ENCODE measurements around the gene PIK3IP1. TPM values are rescaled to one million over a fixed set of nuclear protein-coding genes. Genes with fewer than 3 reads are reported as not detected.

PIK3IP1 gene
- 25.7 and 26.9 TPM in 2 replicates for total RNA-seq

GRCh38 chr22:31292236-31292989 lies at the start of gene PIK3IP1:
Gene PIK3IP1, minus strand, starts transcription at chr22:31292488. Its CDS starts 144 bp downstream, at chr22:31292344.
- intact Hi-C loops (cut with micrococcal nuclease), result loop anchor here (1.0 to 10.0 kb wide), 7 partner anchors 16 to 1004 kb away; partner anchors contain the start of genes CASTOR1, LIMK2, SFI1 and SLC35E4

- intact Hi-C loops (cut with micrococcal nuclease), result loop anchor here (10.0 kb wide), 1 partner anchor 257 kb away; the partner anchor contains the start of gene SMTN
These were observed 49.2 kb upstream of the PIK3IP1 start for GRCh38 chr22:31341386-31342088.

- intact Hi-C loops (cut with micrococcal nuclease), result loop anchor here (10.0 kb wide), 1 partner anchor 256 kb away; the partner anchor contains the start of gene SMTN
These were observed 48.5 kb upstream of the PIK3IP1 start for GRCh38 chr22:31340765-31341247.

GRCh38 chr22:31340360-31340759 lies 48.1 kb upstream of the PIK3IP1 start:
- intact Hi-C loops (cut with micrococcal nuclease), result loop anchor here (10.0 kb wide), 1 partner anchor 256 kb away; the partner anchor contains the start of gene SMTN

- intact Hi-C loops (cut with micrococcal nuclease), result no loop called here
These were observed 47.0 kb upstream of the PIK3IP1 start for GRCh38 chr22:31339148-31339832.

- intact Hi-C loops (cut with micrococcal nuclease), result no loop called here
These were observed 44.9 kb upstream of the PIK3IP1 start for GRCh38 chr22:31337178-31337577.

GRCh38 chr22:31334329-31334728 lies 42.0 kb upstream of the PIK3IP1 start:
- intact Hi-C loops (cut with micrococcal nuclease), result no loop called here

GRCh38 chr22:31333641-31334040 lies 41.4 kb upstream of the PIK3IP1 start:
- intact Hi-C loops (cut with micrococcal nuclease), result no loop called here

GRCh38 chr22:31332886-31333285 lies 40.6 kb upstream of the PIK3IP1 start:
- intact Hi-C loops (cut with micrococcal nuclease), result no loop called here

GRCh38 chr22:31332010-31332409 lies 39.7 kb upstream of the PIK3IP1 start:
- intact Hi-C loops (cut with micrococcal nuclease), result no loop called here

- intact Hi-C loops (cut with micrococcal nuclease), result no loop called here
These were observed 37.3 kb upstream of the PIK3IP1 start for GRCh38 chr22:31329453-31330215.

- intact Hi-C loops (cut with micrococcal nuclease), result no loop called here
These were observed 36.7 kb upstream of the PIK3IP1 start for GRCh38 chr22:31329029-31329428.

GRCh38 chr22:31328544-31328960 lies 36.3 kb upstream of the PIK3IP1 start:
- intact Hi-C loops (cut with micrococcal nuclease), result no loop called here

GRCh38 chr22:31327806-31328543 lies 35.7 kb upstream of the PIK3IP1 start:
- intact Hi-C loops (cut with micrococcal nuclease), result no loop called here

GRCh38 chr22:31326877-31327276 lies 34.6 kb upstream of the PIK3IP1 start:
- intact Hi-C loops (cut with micrococcal nuclease), result no loop called here

GRCh38 chr22:31323578-31324550 lies 31.6 kb upstream of the PIK3IP1 start:
- intact Hi-C loops (cut with micrococcal nuclease), result no loop called here

GRCh38 chr22:31321421-31321820 lies 29.1 kb upstream of the PIK3IP1 start:
- intact Hi-C loops (cut with micrococcal nuclease), result no loop called here

GRCh38 chr22:31314220-31314619 lies 21.9 kb upstream of the PIK3IP1 start:
- intact Hi-C loops (cut with micrococcal nuclease), result loop anchor here (5.0 kb wide), 1 partner anchor 207 kb away; the partner anchor contains the start of gene SELENOM

Data from T-helper 2 cell treated with Interferon-gamma antibody and Interleukin-4, amounts not matched to agents 100 ng/mL and 5 ng/mL, for 36 hours (primary cell).